Measurements from ENCODE around the gene UTF1.

DNA sequence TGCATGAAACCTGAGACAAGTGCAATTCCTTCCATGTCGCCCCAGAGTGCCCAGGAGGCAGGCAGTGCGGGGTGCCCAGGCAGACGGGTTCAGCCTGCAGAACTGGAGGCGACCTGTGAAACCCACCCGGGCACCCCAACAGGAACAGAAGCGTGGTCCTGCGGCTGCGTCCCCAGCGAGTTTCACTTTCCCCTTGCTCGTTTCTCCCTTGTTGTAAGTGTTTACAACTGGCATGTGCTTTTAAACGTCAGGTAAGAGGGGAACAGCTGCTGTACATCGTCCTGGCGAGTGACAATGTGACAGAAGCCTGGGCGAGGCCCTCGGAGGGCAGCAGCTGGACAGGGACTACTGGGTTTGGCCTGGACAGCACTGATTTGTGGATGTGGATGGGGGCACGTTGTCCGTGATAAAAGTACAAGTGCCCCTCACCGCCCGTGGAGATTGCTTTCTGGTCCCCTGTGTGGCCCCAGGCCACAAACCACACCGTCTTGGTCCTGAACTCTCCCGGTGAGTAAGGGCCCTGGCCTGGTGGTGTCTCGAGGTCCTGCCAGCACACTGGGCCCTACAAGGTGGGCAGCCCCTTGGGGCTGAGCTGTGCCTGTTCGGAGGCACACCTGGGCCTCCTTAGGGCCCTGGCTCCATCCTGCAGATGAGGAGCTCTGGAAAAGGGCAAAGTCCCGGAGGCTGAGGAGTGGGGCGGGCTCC, 11.6 kb downstream of the UTF1 start:
- TF ChIP-seq ELK4 (IDR thresholded peaks at IDR 0.05; ENCODE audit: borderline replicate concordance, low read depth, low read length): no peak
- TF ChIP-seq, protein P1, sequence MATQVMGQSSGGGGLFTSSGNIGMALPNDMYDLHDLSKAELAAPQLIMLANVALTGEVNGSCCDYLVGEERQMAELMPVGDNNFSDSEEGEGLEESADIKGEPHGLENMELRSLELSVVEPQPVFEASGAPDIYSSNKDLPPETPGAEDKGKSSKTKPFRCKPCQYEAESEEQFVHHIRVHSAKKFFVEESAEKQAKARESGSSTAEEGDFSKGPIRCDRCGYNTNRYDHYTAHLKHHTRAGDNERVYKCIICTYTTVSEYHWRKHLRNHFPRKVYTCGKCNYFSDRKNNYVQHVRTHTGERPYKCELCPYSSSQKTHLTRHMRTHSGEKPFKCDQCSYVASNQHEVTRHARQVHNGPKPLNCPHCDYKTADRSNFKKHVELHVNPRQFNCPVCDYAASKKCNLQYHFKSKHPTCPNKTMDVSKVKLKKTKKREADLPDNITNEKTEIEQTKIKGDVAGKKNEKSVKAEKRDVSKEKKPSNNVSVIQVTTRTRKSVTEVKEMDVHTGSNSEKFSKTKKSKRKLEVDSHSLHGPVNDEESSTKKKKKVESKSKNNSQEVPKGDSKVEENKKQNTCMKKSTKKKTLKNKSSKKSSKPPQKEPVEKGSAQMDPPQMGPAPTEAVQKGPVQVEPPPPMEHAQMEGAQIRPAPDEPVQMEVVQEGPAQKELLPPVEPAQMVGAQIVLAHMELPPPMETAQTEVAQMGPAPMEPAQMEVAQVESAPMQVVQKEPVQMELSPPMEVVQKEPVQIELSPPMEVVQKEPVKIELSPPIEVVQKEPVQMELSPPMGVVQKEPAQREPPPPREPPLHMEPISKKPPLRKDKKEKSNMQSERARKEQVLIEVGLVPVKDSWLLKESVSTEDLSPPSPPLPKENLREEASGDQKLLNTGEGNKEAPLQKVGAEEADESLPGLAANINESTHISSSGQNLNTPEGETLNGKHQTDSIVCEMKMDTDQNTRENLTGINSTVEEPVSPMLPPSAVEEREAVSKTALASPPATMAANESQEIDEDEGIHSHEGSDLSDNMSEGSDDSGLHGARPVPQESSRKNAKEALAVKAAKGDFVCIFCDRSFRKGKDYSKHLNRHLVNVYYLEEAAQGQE (tag by site-specific recombination; IDR thresholded peaks at IDR 0.05): no peak
- TF ChIP-seq, protein P2, sequence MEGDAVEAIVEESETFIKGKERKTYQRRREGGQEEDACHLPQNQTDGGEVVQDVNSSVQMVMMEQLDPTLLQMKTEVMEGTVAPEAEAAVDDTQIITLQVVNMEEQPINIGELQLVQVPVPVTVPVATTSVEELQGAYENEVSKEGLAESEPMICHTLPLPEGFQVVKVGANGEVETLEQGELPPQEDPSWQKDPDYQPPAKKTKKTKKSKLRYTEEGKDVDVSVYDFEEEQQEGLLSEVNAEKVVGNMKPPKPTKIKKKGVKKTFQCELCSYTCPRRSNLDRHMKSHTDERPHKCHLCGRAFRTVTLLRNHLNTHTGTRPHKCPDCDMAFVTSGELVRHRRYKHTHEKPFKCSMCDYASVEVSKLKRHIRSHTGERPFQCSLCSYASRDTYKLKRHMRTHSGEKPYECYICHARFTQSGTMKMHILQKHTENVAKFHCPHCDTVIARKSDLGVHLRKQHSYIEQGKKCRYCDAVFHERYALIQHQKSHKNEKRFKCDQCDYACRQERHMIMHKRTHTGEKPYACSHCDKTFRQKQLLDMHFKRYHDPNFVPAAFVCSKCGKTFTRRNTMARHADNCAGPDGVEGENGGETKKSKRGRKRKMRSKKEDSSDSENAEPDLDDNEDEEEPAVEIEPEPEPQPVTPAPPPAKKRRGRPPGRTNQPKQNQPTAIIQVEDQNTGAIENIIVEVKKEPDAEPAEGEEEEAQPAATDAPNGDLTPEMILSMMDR (tag by site-specific recombination; IDR thresholded peaks at IDR 0.05): no peak
- TF ChIP-seq, protein P3, sequence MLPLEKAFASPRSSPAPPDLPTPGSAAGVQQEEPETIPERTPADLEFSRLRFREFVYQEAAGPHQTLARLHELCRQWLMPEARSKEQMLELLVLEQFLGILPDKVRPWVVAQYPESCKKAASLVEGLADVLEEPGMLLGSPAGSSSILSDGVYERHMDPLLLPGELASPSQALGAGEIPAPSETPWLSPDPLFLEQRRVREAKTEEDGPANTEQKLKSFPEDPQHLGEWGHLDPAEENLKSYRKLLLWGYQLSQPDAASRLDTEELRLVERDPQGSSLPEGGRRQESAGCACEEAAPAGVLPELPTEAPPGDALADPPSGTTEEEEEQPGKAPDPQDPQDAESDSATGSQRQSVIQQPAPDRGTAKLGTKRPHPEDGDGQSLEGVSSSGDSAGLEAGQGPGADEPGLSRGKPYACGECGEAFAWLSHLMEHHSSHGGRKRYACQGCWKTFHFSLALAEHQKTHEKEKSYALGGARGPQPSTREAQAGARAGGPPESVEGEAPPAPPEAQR (tag by site-specific recombination; IDR thresholded peaks at IDR 0.05): no peak
- TF ChIP-seq ZNF488 (tag by site-specific recombination; IDR thresholded peaks at IDR 0.05): no peak
- no peak for TF ChIP-seq ZNF223 (tag by site-specific recombination; IDR thresholded peaks at IDR 0.05)
- no peak for TF ChIP-seq ZNF404 (tag by site-specific recombination; IDR thresholded peaks at IDR 0.05)
- no peak for TF ChIP-seq ZXDB (tag by site-specific recombination; IDR thresholded peaks at IDR 0.05)
